Measurements from ENCODE around the gene WSCD1.

DNA sequence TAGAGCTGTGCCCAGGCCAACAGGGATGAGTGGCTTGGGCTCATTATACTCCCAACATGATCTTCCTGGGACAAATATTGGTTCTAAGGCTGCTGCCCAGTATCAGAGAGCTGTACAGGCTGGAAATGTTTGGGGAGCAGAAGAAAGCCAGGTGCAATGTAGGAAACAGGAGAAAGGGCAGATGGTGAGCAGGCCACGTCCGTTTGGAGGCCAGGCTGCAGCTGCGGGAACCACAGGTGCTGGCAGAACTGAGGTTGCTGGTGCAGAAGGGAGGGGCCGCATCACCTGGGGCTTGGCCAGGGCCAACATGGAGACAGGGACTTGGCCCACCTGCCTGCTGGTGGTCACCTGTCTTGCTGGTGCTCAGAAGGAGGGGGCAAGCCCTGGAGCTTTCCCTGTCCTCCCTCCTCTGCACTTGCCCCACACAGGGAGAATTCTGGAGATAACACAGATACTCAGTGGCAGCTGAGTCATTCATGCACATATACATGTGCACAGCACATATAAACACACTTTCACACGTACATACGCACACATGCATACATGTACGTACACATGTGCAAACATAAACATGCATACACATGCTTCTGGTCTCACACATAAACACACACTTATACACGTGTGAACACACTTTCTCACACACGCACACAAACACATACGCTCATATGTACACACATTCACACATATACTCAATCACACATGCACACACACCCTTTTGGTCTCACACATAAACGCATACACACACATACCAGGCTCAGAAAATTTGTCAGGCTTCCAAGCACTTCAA, 67.7 kb downstream of the WSCD1 start:
- TF ChIP-seq CTCF (IDR thresholded peaks at IDR 0.05) (no peak), EP300 (IDR thresholded peaks at IDR 0.05) (no peak), POLR2A (IDR thresholded peaks at IDR 0.05) (no peak)

All from ovary (tissue), 3 donors.